SK-N-SH (cell line): Measurements from ENCODE around the gene HES6. TPM values are rescaled to one million over a fixed set of nuclear protein-coding genes. Genes with fewer than 3 reads are reported as not detected.

ENCODE experiments used
- CTCF ChIA-PET: fragments of 300-600, 350-600 bp; formaldehyde crosslinking; extraction: SDS; loops from one replicate; lab custom pipeline; 2021; lab: Yijun Ruan, JAX
- POLR2A ChIA-PET: fragments of 350-600 bp; sonication (Branson Sonifier 250); formaldehyde crosslinking; extraction: SDS; loops from one replicate; lab custom pipeline; 2020; ENCODE audit warnings: antibody characterized with exemption, inconsistent platforms; lab: Yijun Ruan, JAX
- DNase-seq: peaks from one replicate; pipeline ENCODE4 v3.0.0; 2012
- H2AFZ ChIP-seq: fragments of 200-600 bp; sonication (generic); 2 replicates; pipeline ENCODE4 v1.8.1; 2016; ENCODE audit warnings: antibody characterized with exemption, mild to moderate bottlenecking, low read depth
- H3F3A ChIP-seq: fragments of 200-600 bp; sonication (generic); replicated peaks from 2 replicates; pipeline ENCODE3; 2016; ENCODE audit warnings: antibody characterized with exemption, mild to moderate bottlenecking; ENCODE audit not compliant: insufficient read depth
- H3K27ac ChIP-seq, 2 experiments: fragments of 200-500 bp in 1 of 2; fragments of 200-600 bp in 1 of 2; sonication (Bioruptor generic) in 1 of 2; sonication (generic), shearing (Covaris generic) in 1 of 2; 2 replicates each; pipeline versions ENCODE4 v1.5.1 to v1.6.1; 2014 to 2016; ENCODE audit warnings: low read depth in 2 of 2, inconsistent platforms in 1 of 2, low read length in 1 of 2, mild to moderate bottlenecking in 1 of 2, mixed read lengths in 1 of 2
- H3K27me3 ChIP-seq: fragments of 200-600 bp; sonication (generic), shearing (Covaris generic); 2 replicates; pipeline ENCODE4 v1.6.1; 2016; ENCODE audit warnings: mixed run types; ENCODE audit not compliant: insufficient read depth
- H3K36me3 ChIP-seq, 2 experiments: fragments of 200-500 bp in 1 of 2; fragments of 200-600 bp in 1 of 2; sonication (Bioruptor generic) in 1 of 2; sonication (generic) in 1 of 2; replicated peaks in 1 of 2; 2 replicates each; pipeline versions ENCODE3 to v1.5.1; 2014 to 2016; ENCODE audit warnings: low read length in 1 of 2, mild to moderate bottlenecking in 1 of 2; ENCODE audit not compliant: insufficient read depth in 2 of 2, control insufficient read depth in 1 of 2
- H3K4me1 ChIP-seq, 2 experiments: fragments of 200-500 bp in 1 of 2; fragments of 200-600 bp in 1 of 2; sonication (Bioruptor generic) in 1 of 2; sonication (generic), shearing (Covaris generic) in 1 of 2; 2 replicates each; pipeline versions ENCODE4 v1.5.1 to v1.6.1; 2014 to 2016; ENCODE audit warnings: low read depth in 1 of 2, low read length in 1 of 2, mixed run types in 1 of 2; ENCODE audit not compliant: insufficient read depth in 2 of 2, control insufficient read depth in 1 of 2
- H3K4me2 ChIP-seq: fragments of 200-600 bp; sonication (generic), shearing (Covaris generic); 2 replicates; pipeline ENCODE4 v1.6.1; 2017; ENCODE audit warnings: mixed run types
- H3K4me3 ChIP-seq, 2 experiments: fragments of 200-500 bp in 1 of 2; fragments of 200-600 bp in 1 of 2; sonication (Bioruptor generic) in 1 of 2; sonication (generic), shearing (Covaris generic) in 1 of 2; 2 replicates each; pipeline versions ENCODE4 v1.5.1 to v1.8.1; 2014 to 2016; ENCODE audit warnings: low read depth in 2 of 2, inconsistent platforms in 1 of 2, low read length in 1 of 2, mild to moderate bottlenecking in 1 of 2, mixed read lengths in 1 of 2, moderate library complexity in 1 of 2
- H3K79me2 ChIP-seq: fragments of 200-600 bp; sonication (generic); 2 replicates; pipeline ENCODE4 v1.8.1; 2017; ENCODE audit warnings: mild to moderate bottlenecking; ENCODE audit not compliant: insufficient read depth
- H3K9ac ChIP-seq: fragments of 200-600 bp; sonication (generic); 2 replicates; pipeline ENCODE4 v1.6.1; 2017; ENCODE audit warnings: mixed run types
- H3K9me2 ChIP-seq: fragments of 200-600 bp; sonication (generic); 2 replicates; pipeline ENCODE4 v1.6.1; 2017; ENCODE audit warnings: mixed run types
- H3K9me3 ChIP-seq: fragments of 200-600 bp; sonication (generic); 2 replicates; pipeline ENCODE4 v1.6.1; 2017; ENCODE audit warnings: mixed run types, mild to moderate bottlenecking, moderate library complexity
- H4K20me1 ChIP-seq: fragments of 200-600 bp; sonication (generic); 2 replicates; pipeline ENCODE4 v1.6.1; 2017; ENCODE audit warnings: mild to moderate bottlenecking, mixed run types; ENCODE audit not compliant: insufficient read depth
- ELF1 ChIP-seq: IDR thresholded peaks from 2 replicates; pipeline ENCODE4 v1.4.0; 2012
- EP300 ChIP-seq, 2 experiments: IDR thresholded peaks; 2 replicates each; pipeline versions ENCODE4 v1.4.0 to v1.6.1; 2012; ENCODE audit warnings: borderline replicate concordance in 1 of 2, low read depth in 1 of 2, low read length in 1 of 2
- FOSL2 ChIP-seq: IDR thresholded peaks from 2 replicates; pipeline ENCODE4 v1.4.0; 2012; ENCODE audit warnings: low read depth, mild to moderate bottlenecking, moderate library complexity, borderline replicate concordance
- FOXM1 ChIP-seq: IDR thresholded peaks from 2 replicates; pipeline ENCODE4 v1.4.0; 2012; ENCODE audit warnings: low read depth, mild to moderate bottlenecking
- GABPA ChIP-seq: IDR thresholded peaks from 2 replicates; pipeline ENCODE4 v1.4.0; 2012; ENCODE audit warnings: low read depth, mild to moderate bottlenecking
- MAX ChIP-seq: IDR thresholded peaks from 2 replicates; pipeline ENCODE4 v1.4.0; 2012; ENCODE audit warnings: low read depth
- MXI1 ChIP-seq: IDR thresholded peaks from 2 replicates; pipeline ENCODE4 v1.6.1; 2012; ENCODE audit warnings: mild to moderate bottlenecking, low read depth, low read length, improper control_type of control experiment
- NFIC ChIP-seq: IDR thresholded peaks from 2 replicates; pipeline ENCODE4 v1.4.0; 2012; ENCODE audit warnings: borderline replicate concordance
- NRF1 ChIP-seq: IDR thresholded peaks from 2 replicates; pipeline ENCODE4 v1.6.1; 2012; ENCODE audit warnings: low read depth, mild to moderate bottlenecking, low read length
- PBX3 ChIP-seq: IDR thresholded peaks from 2 replicates; pipeline ENCODE4; 2012
- RAD21 ChIP-seq: IDR thresholded peaks from 2 replicates; pipeline ENCODE4 v1.6.1; 2012; ENCODE audit warnings: mild to moderate bottlenecking, low read length
- RFX5 ChIP-seq: IDR thresholded peaks from 2 replicates; pipeline ENCODE4 v1.6.1; 2012; ENCODE audit warnings: mild to moderate bottlenecking, improper control_type of control experiment, low read length
- RXRA ChIP-seq: IDR thresholded peaks from 2 replicates; pipeline ENCODE4 v1.4.0; 2012; ENCODE audit warnings: low read depth, mild to moderate bottlenecking, borderline replicate concordance
- SIN3A ChIP-seq: IDR thresholded peaks from 2 replicates; pipeline ENCODE4 v1.6.1; 2012; ENCODE audit warnings: low read depth, mild to moderate bottlenecking, low read length, moderate library complexity, borderline replicate concordance
- SMC3 ChIP-seq: IDR thresholded peaks from 2 replicates; pipeline ENCODE4 v1.6.1; 2012; ENCODE audit warnings: low read depth, low read length, improper control_type of control experiment
- TAF1 ChIP-seq: IDR thresholded peaks from 2 replicates; pipeline ENCODE4 v1.6.1; 2012; ENCODE audit warnings: low read depth, mild to moderate bottlenecking, low read length, moderate library complexity, borderline replicate concordance
- ZBTB33 ChIP-seq: IDR thresholded peaks from 2 replicates; pipeline ENCODE4 v1.4.0; 2012; ENCODE audit warnings: low read depth, borderline replicate concordance
- WGBS: methylation state at CpG from one replicate; pipeline ENCODE4 v1.1.6; 2017; ENCODE audit warnings: low lambda C conversion rate; 5-methylcytosine and 5-hydroxymethylcytosine counted together
- polyA plus RNA-seq, 3 experiments: library from polyadenylated mRNA; depleted of rRNA; stranded (reverse); fragments of >200 nt; gene quantifications; 2 replicates each; pipeline ENCODE4 v1.2.3, GENCODE V29; 2012
- TF ChIP-seq, protein P1 (sequence below): fragments of 150-350 bp; IDR thresholded peaks from 2 replicates; pipeline ENCODE4 v1.6.1; 2016; ENCODE audit warnings: mild to moderate bottlenecking, low read depth, low read length
- TF ChIP-seq, protein P2 (sequence below): fragments of 200-600 bp; sonication (generic); IDR thresholded peaks from 2 replicates; pipeline ENCODE4 v1.6.1; 2017; ENCODE audit warnings: antibody characterized with exemption, mild to moderate bottlenecking, moderate library complexity

HES6 gene
- polyA plus RNA-seq, 1 of the 3 experiments (the other 2 are of a cell fraction) = 3.6 TPM

- Histone ChIP-seq H3K36me3 (peaks cover 3 to 8% of the 10 kb centered on the region in 2 experiments), H2AFZ (no peak overlapping the region), H3K27ac (no peak overlapping the region), H3K4me2 (no peak overlapping the region), H3K27me3 (no peaks in the 10 kb centered on the region), H4K20me1 (no peaks in the 10 kb centered on the region), H3K9ac (no peak overlapping the region), H3F3A (no peaks in the 10 kb centered on the region), H3K9me3 (no peaks in the 10 kb centered on the region), H3K4me3 (no peak overlapping the region), H3K9me2 (no peaks in the 10 kb centered on the region), H3K4me1 (peaks cover 0 to 13% of the 10 kb centered on the region in 2 experiments; a peak in 1 of 4 replicates), H3K79me2 (no peaks in the 10 kb centered on the region)
- no peak for DNase-seq
- WGBS = 98% methylated on average over 8 of the region's 8 CpGs
- no peak for TF ChIP-seq NFIC
- TF ChIP-seq FOSL2 = no peak
- TF ChIP-seq EP300 (IDR thresholded peaks at IDR 0.05; ENCODE audit: borderline replicate concordance in 1 of 2, low read depth in 1 of 2, low read length in 1 of 2) = no peak
- TF ChIP-seq RFX5 = no peak
- no peak for TF ChIP-seq SMC3
- TF ChIP-seq RAD21 = no peak
- TF ChIP-seq ELF1 = no peak
- no peak for TF ChIP-seq MAX
- TF ChIP-seq ZBTB33 = no peak
- no peak for TF ChIP-seq TAF1
- TF ChIP-seq FOXM1 = no peak
- no peak for TF ChIP-seq SIN3A
- TF ChIP-seq GABPA = no peak
- TF ChIP-seq NRF1 = no peak
- no peak for TF ChIP-seq RXRA
- TF ChIP-seq MXI1 = no peak
- no peak for TF ChIP-seq PBX3
- TF ChIP-seq, protein P1, sequence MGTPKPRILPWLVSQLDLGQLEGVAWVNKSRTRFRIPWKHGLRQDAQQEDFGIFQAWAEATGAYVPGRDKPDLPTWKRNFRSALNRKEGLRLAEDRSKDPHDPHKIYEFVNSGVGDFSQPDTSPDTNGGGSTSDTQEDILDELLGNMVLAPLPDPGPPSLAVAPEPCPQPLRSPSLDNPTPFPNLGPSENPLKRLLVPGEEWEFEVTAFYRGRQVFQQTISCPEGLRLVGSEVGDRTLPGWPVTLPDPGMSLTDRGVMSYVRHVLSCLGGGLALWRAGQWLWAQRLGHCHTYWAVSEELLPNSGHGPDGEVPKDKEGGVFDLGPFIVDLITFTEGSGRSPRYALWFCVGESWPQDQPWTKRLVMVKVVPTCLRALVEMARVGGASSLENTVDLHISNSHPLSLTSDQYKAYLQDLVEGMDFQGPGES = no peak
- TF ChIP-seq, protein P2, sequence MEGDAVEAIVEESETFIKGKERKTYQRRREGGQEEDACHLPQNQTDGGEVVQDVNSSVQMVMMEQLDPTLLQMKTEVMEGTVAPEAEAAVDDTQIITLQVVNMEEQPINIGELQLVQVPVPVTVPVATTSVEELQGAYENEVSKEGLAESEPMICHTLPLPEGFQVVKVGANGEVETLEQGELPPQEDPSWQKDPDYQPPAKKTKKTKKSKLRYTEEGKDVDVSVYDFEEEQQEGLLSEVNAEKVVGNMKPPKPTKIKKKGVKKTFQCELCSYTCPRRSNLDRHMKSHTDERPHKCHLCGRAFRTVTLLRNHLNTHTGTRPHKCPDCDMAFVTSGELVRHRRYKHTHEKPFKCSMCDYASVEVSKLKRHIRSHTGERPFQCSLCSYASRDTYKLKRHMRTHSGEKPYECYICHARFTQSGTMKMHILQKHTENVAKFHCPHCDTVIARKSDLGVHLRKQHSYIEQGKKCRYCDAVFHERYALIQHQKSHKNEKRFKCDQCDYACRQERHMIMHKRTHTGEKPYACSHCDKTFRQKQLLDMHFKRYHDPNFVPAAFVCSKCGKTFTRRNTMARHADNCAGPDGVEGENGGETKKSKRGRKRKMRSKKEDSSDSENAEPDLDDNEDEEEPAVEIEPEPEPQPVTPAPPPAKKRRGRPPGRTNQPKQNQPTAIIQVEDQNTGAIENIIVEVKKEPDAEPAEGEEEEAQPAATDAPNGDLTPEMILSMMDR = no peak
- ChIA-PET CTCF (interaction anchor here (0.6 to 6.2 kb wide), 22 partner anchors 8 to 719 kb away, joined by 3 to 60 read pairs (median 4); partner anchors contain the start of genes HES6 and PER2), POLR2A (no interaction called here)
Measured at GRCh38 chr2:238255636-238256035, 15.8 kb upstream of the HES6 start.
